ENCODE data around the gene HDLBP.

Gene HDLBP

GRCh38 chr2:241209271-241209670 is 106.2 kb downstream of the HDLBP start:
- H3K9ac ChIP-seq (ENCODE audit: low read length in 5 of 5), result no peak overlapping the region
- no peaks in the 10 kb centered on the region for H3K4me1 ChIP-seq (ENCODE audit: control insufficient read depth in 5 of 5, insufficient read depth in 5 of 5, low read length in 5 of 5)
- no peaks in the 10 kb centered on the region for H3K36me3 ChIP-seq (ENCODE audit: control insufficient read depth in 5 of 5, insufficient read depth in 5 of 5, low read length in 5 of 5)
- no peak overlapping the region for H3K27ac ChIP-seq (ENCODE audit: low read depth, low read length)
- no peaks in the 10 kb centered on the region for H3K9me3 ChIP-seq (ENCODE audit: control insufficient read depth in 5 of 5, low read length in 5 of 5)
- H3K4me3 ChIP-seq (ENCODE audit: low read depth in 1 of 5, low read length in 5 of 5), result no peak overlapping the region
- H3K27me3 ChIP-seq (ENCODE audit: control insufficient read depth in 5 of 5, insufficient read depth in 4 of 5, low read length in 5 of 5), result peaks cover 0 to 3% (median 0%) of the 10 kb centered on the region in 5 donors

- no peaks in the 10 kb centered on the region for H3K36me3 ChIP-seq (ENCODE audit: control insufficient read depth in 5 of 5, insufficient read depth in 5 of 5, low read length in 5 of 5)
These were observed 107.4 kb downstream of the HDLBP start for GRCh38 chr2:241208058-241208457.

GRCh38 chr2:241207641-241208040 is 107.8 kb downstream of the HDLBP start:
- H3K36me3 ChIP-seq (ENCODE audit: control insufficient read depth in 5 of 5, insufficient read depth in 5 of 5, low read length in 5 of 5), result no peaks in the 10 kb centered on the region
- no peaks in the 10 kb centered on the region for H3K4me1 ChIP-seq (ENCODE audit: control insufficient read depth in 5 of 5, insufficient read depth in 5 of 5, low read length in 5 of 5)
- H3K9me3 ChIP-seq (ENCODE audit: control insufficient read depth in 5 of 5, low read length in 5 of 5), result no peaks in the 10 kb centered on the region
- no peak overlapping the region for H3K27ac ChIP-seq (ENCODE audit: low read depth, low read length)
- H3K27me3 ChIP-seq (ENCODE audit: control insufficient read depth in 5 of 5, insufficient read depth in 4 of 5, low read length in 5 of 5), result peaks cover 0 to 3% (median 0%) of the 10 kb centered on the region in 5 donors
- H3K4me3 ChIP-seq (ENCODE audit: low read depth in 1 of 5, low read length in 5 of 5), result no peak overlapping the region
- no peak overlapping the region for H3K9ac ChIP-seq (ENCODE audit: low read length in 5 of 5)

More at GRCh38 chr2:241208058-241208457, 107.4 kb downstream of the HDLBP start:
- no peaks in the 10 kb centered on the region for H3K4me1 ChIP-seq (ENCODE audit: control insufficient read depth in 5 of 5, insufficient read depth in 5 of 5, low read length in 5 of 5)
- no peak overlapping the region for H3K4me3 ChIP-seq (ENCODE audit: low read depth in 1 of 5, low read length in 5 of 5)
- H3K9ac ChIP-seq (ENCODE audit: low read length in 5 of 5), result no peak overlapping the region
- H3K27ac ChIP-seq (ENCODE audit: low read depth, low read length), result no peak overlapping the region
- peaks cover 0 to 3% (median 0%) of the 10 kb centered on the region in 5 donors for H3K27me3 ChIP-seq (ENCODE audit: control insufficient read depth in 5 of 5, insufficient read depth in 4 of 5, low read length in 5 of 5)
- H3K9me3 ChIP-seq (ENCODE audit: control insufficient read depth in 5 of 5, low read length in 5 of 5), result no peaks in the 10 kb centered on the region

- Histone ChIP-seq H3K36me3 (ENCODE audit: control insufficient read depth in 5 of 5, insufficient read depth in 5 of 5, low read length in 5 of 5) (no peaks in the 10 kb centered on the region), H3K27me3 (ENCODE audit: control insufficient read depth in 5 of 5, insufficient read depth in 4 of 5, low read length in 5 of 5) (peaks cover 0 to under 1% (median 0%) of the 10 kb centered on the region in 5 donors), H3K4me1 (ENCODE audit: control insufficient read depth in 5 of 5, insufficient read depth in 5 of 5, low read length in 5 of 5) (no peaks in the 10 kb centered on the region), H3K4me3 (ENCODE audit: low read depth in 1 of 5, low read length in 5 of 5) (no peak overlapping the region), H3K9me3 (ENCODE audit: control insufficient read depth in 5 of 5, low read length in 5 of 5) (no peaks in the 10 kb centered on the region), H3K27ac (ENCODE audit: low read depth, low read length) (no peak overlapping the region), H3K9ac (ENCODE audit: low read length in 5 of 5) (no peak overlapping the region)
These were observed 108.3 kb downstream of the HDLBP start for GRCh38 chr2:241207151-241207550.

- Histone ChIP-seq H3K4me1 (ENCODE audit: control insufficient read depth in 5 of 5, insufficient read depth in 5 of 5, low read length in 5 of 5) (no peaks in the 10 kb centered on the region), H3K9ac (ENCODE audit: low read length in 5 of 5) (no peak overlapping the region), H3K27ac (ENCODE audit: low read depth, low read length) (no peak overlapping the region), H3K27me3 (ENCODE audit: control insufficient read depth in 5 of 5, insufficient read depth in 4 of 5, low read length in 5 of 5) (no peaks in the 10 kb centered on the region), H3K9me3 (ENCODE audit: control insufficient read depth in 5 of 5, low read length in 5 of 5) (no peaks in the 10 kb centered on the region), H3K4me3 (ENCODE audit: low read depth in 1 of 5, low read length in 5 of 5) (no peak overlapping the region), H3K36me3 (ENCODE audit: control insufficient read depth in 5 of 5, insufficient read depth in 5 of 5, low read length in 5 of 5) (no peaks in the 10 kb centered on the region)
These were observed 110.4 kb downstream of the HDLBP start for GRCh38 chr2:241205086-241205485.

GRCh38 chr2:241204490-241204889 is 111.0 kb downstream of the HDLBP start:
- H3K4me3 ChIP-seq (ENCODE audit: low read depth in 1 of 5, low read length in 5 of 5), result no peak overlapping the region
- H3K9ac ChIP-seq (ENCODE audit: low read length in 5 of 5), result no peak overlapping the region
- H3K36me3 ChIP-seq (ENCODE audit: control insufficient read depth in 5 of 5, insufficient read depth in 5 of 5, low read length in 5 of 5), result no peaks in the 10 kb centered on the region
- H3K27me3 ChIP-seq (ENCODE audit: control insufficient read depth in 5 of 5, insufficient read depth in 4 of 5, low read length in 5 of 5), result peaks cover 0 to 4% (median 0%) of the 10 kb centered on the region in 5 donors
- no peaks in the 10 kb centered on the region for H3K9me3 ChIP-seq (ENCODE audit: control insufficient read depth in 5 of 5, low read length in 5 of 5)
- H3K27ac ChIP-seq (ENCODE audit: low read depth, low read length), result no peak overlapping the region
- no peaks in the 10 kb centered on the region for H3K4me1 ChIP-seq (ENCODE audit: control insufficient read depth in 5 of 5, insufficient read depth in 5 of 5, low read length in 5 of 5)

- no peak overlapping the region for H3K9ac ChIP-seq (ENCODE audit: low read length in 5 of 5)
- H3K36me3 ChIP-seq (ENCODE audit: control insufficient read depth in 5 of 5, insufficient read depth in 5 of 5, low read length in 5 of 5), result no peaks in the 10 kb centered on the region
- no peak overlapping the region for H3K4me3 ChIP-seq (ENCODE audit: low read depth in 1 of 5, low read length in 5 of 5)
- peaks cover 0 to 4% (median 0%) of the 10 kb centered on the region in 5 donors for H3K27me3 ChIP-seq (ENCODE audit: control insufficient read depth in 5 of 5, insufficient read depth in 4 of 5, low read length in 5 of 5)
- no peaks in the 10 kb centered on the region for H3K4me1 ChIP-seq (ENCODE audit: control insufficient read depth in 5 of 5, insufficient read depth in 5 of 5, low read length in 5 of 5)
- H3K27ac ChIP-seq (ENCODE audit: low read depth, low read length), result no peak overlapping the region
- no peaks in the 10 kb centered on the region for H3K9me3 ChIP-seq (ENCODE audit: control insufficient read depth in 5 of 5, low read length in 5 of 5)
These were observed 111.5 kb downstream of the HDLBP start for GRCh38 chr2:241204010-241204384.

- Histone ChIP-seq H3K9ac (ENCODE audit: low read length in 5 of 5) (no peak overlapping the region), H3K36me3 (ENCODE audit: control insufficient read depth in 5 of 5, insufficient read depth in 5 of 5, low read length in 5 of 5) (no peaks in the 10 kb centered on the region), H3K4me1 (ENCODE audit: control insufficient read depth in 5 of 5, insufficient read depth in 5 of 5, low read length in 5 of 5) (no peaks in the 10 kb centered on the region), H3K27ac (ENCODE audit: low read depth, low read length) (no peak overlapping the region), H3K27me3 (ENCODE audit: control insufficient read depth in 5 of 5, insufficient read depth in 4 of 5, low read length in 5 of 5) (peaks cover 0 to 4% (median 0%) of the 10 kb centered on the region in 5 donors), H3K4me3 (ENCODE audit: low read depth in 1 of 5, low read length in 5 of 5) (no peak overlapping the region), H3K9me3 (ENCODE audit: control insufficient read depth in 5 of 5, low read length in 5 of 5) (no peaks in the 10 kb centered on the region)
These were observed 112.1 kb downstream of the HDLBP start for GRCh38 chr2:241203218-241204009.

GRCh38 chr2:241202681-241203080 is 112.8 kb downstream of the HDLBP start:
- no peak overlapping the region for H3K27ac ChIP-seq (ENCODE audit: low read depth, low read length)

GRCh38 chr2:241202268-241202585 is 113.2 kb downstream of the HDLBP start:
- no peaks in the 10 kb centered on the region for H3K36me3 ChIP-seq (ENCODE audit: control insufficient read depth in 5 of 5, insufficient read depth in 5 of 5, low read length in 5 of 5)
- no peaks in the 10 kb centered on the region for H3K9me3 ChIP-seq (ENCODE audit: control insufficient read depth in 5 of 5, low read length in 5 of 5)
- no peak overlapping the region for H3K4me3 ChIP-seq (ENCODE audit: low read depth in 1 of 5, low read length in 5 of 5)
- peaks cover 0 to 4% (median 0%) of the 10 kb centered on the region in 5 donors for H3K27me3 ChIP-seq (ENCODE audit: control insufficient read depth in 5 of 5, insufficient read depth in 4 of 5, low read length in 5 of 5)
- no peaks in the 10 kb centered on the region for H3K4me1 ChIP-seq (ENCODE audit: control insufficient read depth in 5 of 5, insufficient read depth in 5 of 5, low read length in 5 of 5)
- no peak overlapping the region for H3K9ac ChIP-seq (ENCODE audit: low read length in 5 of 5)
- H3K27ac ChIP-seq (ENCODE audit: low read depth, low read length), result no peak overlapping the region

More at GRCh38 chr2:241202681-241203080, 112.8 kb downstream of the HDLBP start:
- H3K9ac ChIP-seq (ENCODE audit: low read length in 5 of 5), result no peak overlapping the region
- H3K9me3 ChIP-seq (ENCODE audit: control insufficient read depth in 5 of 5, low read length in 5 of 5), result no peaks in the 10 kb centered on the region
- no peaks in the 10 kb centered on the region for H3K4me1 ChIP-seq (ENCODE audit: control insufficient read depth in 5 of 5, insufficient read depth in 5 of 5, low read length in 5 of 5)
- peaks cover 0 to 4% (median 0%) of the 10 kb centered on the region in 5 donors for H3K27me3 ChIP-seq (ENCODE audit: control insufficient read depth in 5 of 5, insufficient read depth in 4 of 5, low read length in 5 of 5)
- no peak overlapping the region for H3K4me3 ChIP-seq (ENCODE audit: low read depth in 1 of 5, low read length in 5 of 5)
- H3K36me3 ChIP-seq (ENCODE audit: control insufficient read depth in 5 of 5, insufficient read depth in 5 of 5, low read length in 5 of 5), result no peaks in the 10 kb centered on the region

Measured in subcutaneous abdominal adipose tissue (tissue), 5 donors.